ENCODE results near the gene CLEC4A.

DNA sequence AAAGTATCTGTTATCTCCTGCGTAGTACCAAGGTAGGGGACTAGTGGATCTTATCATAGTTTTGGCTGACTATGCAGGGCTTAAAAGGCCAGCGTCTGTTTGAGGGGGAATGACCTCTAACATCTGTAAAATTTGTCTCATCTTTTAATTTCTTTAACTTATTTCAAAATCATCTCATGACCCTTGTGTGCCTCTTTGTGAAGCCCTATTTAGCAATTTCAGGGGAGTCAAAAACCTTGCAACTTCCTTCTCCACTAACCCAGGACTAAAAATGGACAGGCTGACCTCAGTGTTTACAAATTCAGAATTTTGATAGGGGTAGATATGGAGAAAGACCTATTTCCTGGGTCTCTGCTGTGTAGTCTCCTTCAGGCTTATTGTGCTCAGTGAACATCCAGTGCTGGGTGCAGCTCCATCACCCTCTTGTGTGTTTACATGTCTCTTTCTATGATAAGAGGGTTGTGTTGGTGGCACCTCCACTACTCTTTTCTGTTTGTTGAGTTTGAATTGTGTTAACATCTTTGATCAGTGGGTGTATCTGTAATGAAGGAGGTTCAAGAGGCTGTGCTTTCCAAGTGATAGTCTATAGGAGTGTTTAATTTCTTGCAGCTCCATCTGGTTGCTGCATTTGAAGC lies 27.0 kb upstream of the CLEC4A start:
- TF ChIP-seq EZH2 (IDR thresholded peaks at IDR 0.05) (no peak), POLR2AphosphoS5 (IDR thresholded peaks at IDR 0.05; ENCODE audit: borderline replicate concordance, low read depth, low read length) (no peak)
